ENCODE results near the gene NOTCH2.

NOTCH2 gene

DNA sequence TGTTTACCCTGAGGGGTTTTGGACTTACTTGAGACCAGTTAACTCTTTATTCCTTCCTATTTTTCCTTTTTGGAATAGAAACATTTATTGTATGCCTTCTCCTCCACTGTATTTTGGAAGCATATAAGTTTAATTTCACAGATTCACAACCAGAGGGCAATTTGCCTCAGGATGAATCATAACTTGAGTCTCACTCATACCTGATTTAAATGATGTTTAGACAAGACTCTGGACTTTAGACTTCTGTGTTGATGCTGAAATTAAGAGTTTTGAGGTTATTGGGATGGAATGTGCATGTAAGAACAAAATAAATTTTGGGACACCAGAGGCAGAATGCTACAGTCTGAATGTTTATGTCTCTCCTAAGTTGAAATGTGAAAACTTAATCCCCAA lies 166.0 kb downstream of the NOTCH2 start:
- H3K27ac ChIP-seq (replicated peaks; ENCODE audit: low read length): no peak overlapping the region
- no peak overlapping the region for H3K4me3 ChIP-seq (ENCODE audit: low read length in 2 of 2)
- no peak overlapping the region for H2BK5ac ChIP-seq (ENCODE audit: low read length)
- H2BK12ac ChIP-seq (ENCODE audit: low read length): no peak overlapping the region
- H3K27me3 ChIP-seq (ENCODE audit: control insufficient read depth in 3 of 3, insufficient read depth in 3 of 3, low read depth in 1 of 3, low read length in 3 of 3): peaks cover 0 to 9% (median 0%) of the 10 kb centered on the region in 3 experiments
- no peak overlapping the region for H3K9ac ChIP-seq (ENCODE audit: low read depth, low read length, poor library complexity)
- no peak overlapping the region for H3K23ac ChIP-seq (ENCODE audit: low read depth, low read length, poor library complexity)
- H3K4me2 ChIP-seq (ENCODE audit: insufficient read depth, low read length, poor library complexity, severe bottlenecking): no peak overlapping the region
- no peaks in the 10 kb centered on the region for H3K79me1 ChIP-seq (ENCODE audit: low read depth, low read length)
- H3K18ac ChIP-seq (ENCODE audit: low read length): no peak overlapping the region
- no peak overlapping the region for H2BK15ac ChIP-seq (ENCODE audit: low read length)
- DNase-seq (ENCODE audit: low spot score): no peak
- no peaks in the 10 kb centered on the region for H3K36me3 ChIP-seq (replicated peaks in 1 of 2; ENCODE audit: control insufficient read depth in 2 of 2, insufficient read depth in 2 of 2, low read length in 2 of 2)
- H3K14ac ChIP-seq (ENCODE audit: low read length): no peak overlapping the region
- H2AK5ac ChIP-seq (ENCODE audit: low read depth, low read length): no peak overlapping the region
- no peaks in the 10 kb centered on the region for H3K9me3 ChIP-seq (replicated peaks in 1 of 2; ENCODE audit: control insufficient read depth in 2 of 2, insufficient read depth in 1 of 2, low read depth in 1 of 2, low read length in 2 of 2)
- H3K4ac ChIP-seq (ENCODE audit: low read length): no peak overlapping the region
- H4K8ac ChIP-seq (ENCODE audit: low read depth, low read length): no peak overlapping the region
- no peak overlapping the region for H4K91ac ChIP-seq (ENCODE audit: low read depth, low read length, poor library complexity)
- H2BK120ac ChIP-seq (ENCODE audit: low read depth, low read length): no peak overlapping the region
- no peak overlapping the region for H2AFZ ChIP-seq (ENCODE audit: low read length)
- H3K4me1 ChIP-seq (ENCODE audit: control insufficient read depth in 2 of 2, insufficient read depth in 1 of 2, low read depth in 1 of 2, low read length in 2 of 2): no peaks in the 10 kb centered on the region

DNA sequence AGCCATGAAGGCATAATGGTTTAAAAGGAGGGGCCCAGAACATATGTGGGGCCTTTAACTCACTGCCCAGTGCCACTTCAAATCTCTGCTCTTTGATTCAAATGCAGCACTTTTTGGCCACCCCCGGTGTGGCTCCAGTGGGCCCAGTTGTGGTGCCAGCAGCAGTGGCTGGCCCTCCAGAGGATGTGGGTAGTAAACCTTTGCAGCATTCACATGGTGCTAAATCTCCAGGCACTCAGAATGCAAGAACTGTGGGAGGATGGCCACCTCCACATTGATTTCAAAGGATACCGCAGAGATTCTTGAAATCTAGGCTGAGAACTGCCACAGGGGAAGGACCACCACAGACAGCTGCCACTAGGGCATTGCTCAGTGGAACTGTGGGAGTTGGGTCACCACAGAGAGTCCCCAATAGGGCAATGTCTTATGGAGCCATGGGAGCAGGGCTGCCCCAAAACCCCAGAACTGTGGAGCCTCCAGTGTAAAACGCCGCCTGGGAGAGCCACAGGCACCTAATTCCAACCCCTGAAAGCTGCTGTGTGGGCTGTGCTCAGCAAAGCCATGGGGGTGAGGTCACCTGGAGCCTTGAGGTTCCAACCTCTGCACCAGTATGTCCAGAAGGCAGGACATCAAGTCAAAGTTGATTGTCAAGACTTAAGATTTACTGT lies 166.6 kb downstream of the NOTCH2 start:
- Histone ChIP-seq H3K79me1 (ENCODE audit: low read depth, low read length) (no peaks in the 10 kb centered on the region), H3K4me1 (ENCODE audit: control insufficient read depth in 2 of 2, insufficient read depth in 1 of 2, low read depth in 1 of 2, low read length in 2 of 2) (no peaks in the 10 kb centered on the region)
- WGBS, 2 donors (ENCODE audit: extremely low coverage in 2 of 2, insufficient read length in 2 of 2, insufficient replicate concordance in 1 of 2): no CpG with 5 or more reads among the region's 4 CpGs

DNA sequence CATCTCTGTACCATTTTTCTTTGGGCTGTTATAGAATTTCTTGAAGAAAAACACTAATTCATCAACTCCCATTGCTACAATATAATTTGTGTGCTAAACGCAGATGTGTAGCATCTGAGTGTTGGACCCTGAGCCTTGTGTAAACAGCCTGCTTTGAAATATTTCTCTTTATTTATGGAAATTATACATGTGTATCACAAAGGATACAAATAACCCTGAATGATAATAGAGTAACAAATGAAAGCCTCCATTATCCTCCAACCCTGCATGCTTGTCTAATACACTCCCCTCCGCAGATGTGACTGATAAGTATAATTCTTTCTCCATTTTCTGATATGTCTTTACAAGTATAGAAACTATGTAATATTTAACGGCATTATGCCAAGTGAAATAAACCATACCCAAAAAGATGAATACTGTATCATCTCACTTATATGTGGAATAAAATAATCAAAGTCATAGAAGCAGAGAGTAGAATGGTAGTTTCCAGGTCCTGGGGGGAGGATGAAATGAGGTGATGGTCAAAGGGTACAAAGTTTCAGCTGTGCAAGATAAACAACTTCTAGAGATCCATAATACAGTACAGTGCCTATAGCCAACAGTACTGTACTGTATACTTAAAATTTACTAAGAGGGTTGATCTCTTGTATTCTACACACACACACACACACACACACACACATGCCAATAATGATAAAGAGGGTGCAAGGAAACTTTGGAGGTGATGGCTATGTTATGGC lies 170.3 kb downstream of the NOTCH2 start:
- no peak overlapping the region for H2BK5ac ChIP-seq (ENCODE audit: low read length)
- H4K91ac ChIP-seq (ENCODE audit: low read depth, low read length, poor library complexity): no peak overlapping the region
- H3K4me1 ChIP-seq (ENCODE audit: control insufficient read depth in 2 of 2, insufficient read depth in 1 of 2, low read depth in 1 of 2, low read length in 2 of 2): no peaks in the 10 kb centered on the region
- no peak overlapping the region for H2BK15ac ChIP-seq (ENCODE audit: low read length)
- no peak overlapping the region for H4K8ac ChIP-seq (ENCODE audit: low read depth, low read length)
- H3K79me1 ChIP-seq (ENCODE audit: low read depth, low read length): no peaks in the 10 kb centered on the region
- no peak overlapping the region for H3K14ac ChIP-seq (ENCODE audit: low read length)
- DNase-seq (ENCODE audit: low spot score): no peak
- H3K9me3 ChIP-seq (replicated peaks in 1 of 2; ENCODE audit: control insufficient read depth in 2 of 2, insufficient read depth in 1 of 2, low read depth in 1 of 2, low read length in 2 of 2): no peaks in the 10 kb centered on the region
- no peak overlapping the region for H2AFZ ChIP-seq (ENCODE audit: low read length)
- no peak overlapping the region for H3K4ac ChIP-seq (ENCODE audit: low read length)
- no CpG with 5 or more reads among the region's 3 CpGs for WGBS, 2 donors (ENCODE audit: extremely low coverage in 2 of 2, insufficient read length in 2 of 2, insufficient replicate concordance in 1 of 2)
- H3K4me2 ChIP-seq (ENCODE audit: insufficient read depth, low read length, poor library complexity, severe bottlenecking): no peak overlapping the region
- no peaks in the 10 kb centered on the region for H3K36me3 ChIP-seq (replicated peaks in 1 of 2; ENCODE audit: control insufficient read depth in 2 of 2, insufficient read depth in 2 of 2, low read length in 2 of 2)
- no peak overlapping the region for H3K4me3 ChIP-seq (ENCODE audit: low read length in 2 of 2)
- H3K27ac ChIP-seq (replicated peaks; ENCODE audit: low read length): no peak overlapping the region
- H3K18ac ChIP-seq (ENCODE audit: low read length): no peak overlapping the region
- H3K9ac ChIP-seq (ENCODE audit: low read depth, low read length, poor library complexity): no peak overlapping the region
- no peak overlapping the region for H2BK120ac ChIP-seq (ENCODE audit: low read depth, low read length)
- no peak overlapping the region for H3K23ac ChIP-seq (ENCODE audit: low read depth, low read length, poor library complexity)
- H3K27me3 ChIP-seq (ENCODE audit: control insufficient read depth in 3 of 3, insufficient read depth in 3 of 3, low read depth in 1 of 3, low read length in 3 of 3): peaks cover 0 to 9% (median 0%) of the 10 kb centered on the region in 3 experiments
- no peak overlapping the region for H2BK12ac ChIP-seq (ENCODE audit: low read length)
- H2AK5ac ChIP-seq (ENCODE audit: low read depth, low read length): no peak overlapping the region

More for the DNA sequence above, 166.6 kb downstream of the NOTCH2 start:
- Histone ChIP-seq H3K18ac (ENCODE audit: low read length) (no peak overlapping the region), H3K27ac (replicated peaks; ENCODE audit: low read length) (no peak overlapping the region), H2BK12ac (ENCODE audit: low read length) (no peak overlapping the region), H2BK15ac (ENCODE audit: low read length) (no peak overlapping the region), H3K36me3 (replicated peaks in 1 of 2; ENCODE audit: control insufficient read depth in 2 of 2, insufficient read depth in 2 of 2, low read length in 2 of 2) (no peaks in the 10 kb centered on the region), H3K23ac (ENCODE audit: low read depth, low read length, poor library complexity) (no peak overlapping the region), H3K4me2 (ENCODE audit: insufficient read depth, low read length, poor library complexity, severe bottlenecking) (no peak overlapping the region), H2BK120ac (ENCODE audit: low read depth, low read length) (no peak overlapping the region), H3K14ac (ENCODE audit: low read length) (no peak overlapping the region), H3K4me3 (ENCODE audit: low read length in 2 of 2) (no peak overlapping the region), H2BK5ac (ENCODE audit: low read length) (no peak overlapping the region), H3K4ac (ENCODE audit: low read length) (no peak overlapping the region), H2AK5ac (ENCODE audit: low read depth, low read length) (no peak overlapping the region), H3K9me3 (replicated peaks in 1 of 2; ENCODE audit: control insufficient read depth in 2 of 2, insufficient read depth in 1 of 2, low read depth in 1 of 2, low read length in 2 of 2) (no peaks in the 10 kb centered on the region), H2AFZ (ENCODE audit: low read length) (no peak overlapping the region), H4K8ac (ENCODE audit: low read depth, low read length) (no peak overlapping the region), H3K9ac (ENCODE audit: low read depth, low read length, poor library complexity) (no peak overlapping the region), H4K91ac (ENCODE audit: low read depth, low read length, poor library complexity) (no peak overlapping the region), H3K27me3 (ENCODE audit: control insufficient read depth in 3 of 3, insufficient read depth in 3 of 3, low read depth in 1 of 3, low read length in 3 of 3) (peaks cover 0 to 9% (median 0%) of the 10 kb centered on the region in 3 experiments)
- no peak for DNase-seq (ENCODE audit: low spot score)

DNA sequence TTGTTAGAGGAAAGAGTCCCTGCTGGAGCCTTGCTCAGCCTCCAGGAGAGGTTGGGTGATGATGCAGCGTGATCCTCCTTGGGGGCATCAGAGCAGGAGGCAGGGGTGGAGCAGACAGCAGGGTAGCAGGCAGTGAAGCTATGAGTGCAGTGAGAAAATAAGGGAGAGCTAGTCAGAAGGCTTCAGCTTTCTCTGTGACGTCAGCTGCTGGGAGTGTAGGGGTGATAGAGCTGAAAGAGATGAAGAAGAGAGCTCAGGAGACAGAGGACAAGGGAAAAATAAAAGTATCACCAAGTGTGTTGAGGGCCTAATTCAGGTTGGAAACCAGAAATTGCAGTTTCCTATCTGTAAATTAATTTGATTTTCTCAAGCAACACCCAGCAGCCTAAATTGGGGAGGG lies 170.9 kb downstream of the NOTCH2 start:
- H4K8ac ChIP-seq (ENCODE audit: low read depth, low read length): no peak overlapping the region
- no CpG with 5 or more reads among the region's 2 CpGs for WGBS, 2 donors (ENCODE audit: extremely low coverage in 2 of 2, insufficient read length in 2 of 2, insufficient replicate concordance in 1 of 2)
- H2BK15ac ChIP-seq (ENCODE audit: low read length): no peak overlapping the region
- H3K4ac ChIP-seq (ENCODE audit: low read length): no peak overlapping the region
- no peak for DNase-seq (ENCODE audit: low spot score)
- H2BK120ac ChIP-seq (ENCODE audit: low read depth, low read length): no peak overlapping the region
- no peak overlapping the region for H2AFZ ChIP-seq (ENCODE audit: low read length)
- no peak overlapping the region for H3K27ac ChIP-seq (replicated peaks; ENCODE audit: low read length)
- H3K23ac ChIP-seq (ENCODE audit: low read depth, low read length, poor library complexity): no peak overlapping the region
- H3K79me1 ChIP-seq (ENCODE audit: low read depth, low read length): no peaks in the 10 kb centered on the region
- no peak overlapping the region for H3K4me2 ChIP-seq (ENCODE audit: insufficient read depth, low read length, poor library complexity, severe bottlenecking)
- H3K4me3 ChIP-seq (ENCODE audit: low read length in 2 of 2): no peak overlapping the region
- no peaks in the 10 kb centered on the region for H3K4me1 ChIP-seq (ENCODE audit: control insufficient read depth in 2 of 2, insufficient read depth in 1 of 2, low read depth in 1 of 2, low read length in 2 of 2)
- H4K91ac ChIP-seq (ENCODE audit: low read depth, low read length, poor library complexity): no peak overlapping the region
- no peak overlapping the region for H2AK5ac ChIP-seq (ENCODE audit: low read depth, low read length)
- peaks cover 0 to 9% (median 0%) of the 10 kb centered on the region in 3 experiments for H3K27me3 ChIP-seq (ENCODE audit: control insufficient read depth in 3 of 3, insufficient read depth in 3 of 3, low read depth in 1 of 3, low read length in 3 of 3)
- no peak overlapping the region for H2BK12ac ChIP-seq (ENCODE audit: low read length)
- no peaks in the 10 kb centered on the region for H3K9me3 ChIP-seq (replicated peaks in 1 of 2; ENCODE audit: control insufficient read depth in 2 of 2, insufficient read depth in 1 of 2, low read depth in 1 of 2, low read length in 2 of 2)
- H2BK5ac ChIP-seq (ENCODE audit: low read length): no peak overlapping the region
- no peaks in the 10 kb centered on the region for H3K36me3 ChIP-seq (replicated peaks in 1 of 2; ENCODE audit: control insufficient read depth in 2 of 2, insufficient read depth in 2 of 2, low read length in 2 of 2)
- H3K18ac ChIP-seq (ENCODE audit: low read length): no peak overlapping the region
- H3K9ac ChIP-seq (ENCODE audit: low read depth, low read length, poor library complexity): no peak overlapping the region
- no peak overlapping the region for H3K14ac ChIP-seq (ENCODE audit: low read length)
